ENCODE results near the gene GRIA1.

Gene GRIA1

DNA sequence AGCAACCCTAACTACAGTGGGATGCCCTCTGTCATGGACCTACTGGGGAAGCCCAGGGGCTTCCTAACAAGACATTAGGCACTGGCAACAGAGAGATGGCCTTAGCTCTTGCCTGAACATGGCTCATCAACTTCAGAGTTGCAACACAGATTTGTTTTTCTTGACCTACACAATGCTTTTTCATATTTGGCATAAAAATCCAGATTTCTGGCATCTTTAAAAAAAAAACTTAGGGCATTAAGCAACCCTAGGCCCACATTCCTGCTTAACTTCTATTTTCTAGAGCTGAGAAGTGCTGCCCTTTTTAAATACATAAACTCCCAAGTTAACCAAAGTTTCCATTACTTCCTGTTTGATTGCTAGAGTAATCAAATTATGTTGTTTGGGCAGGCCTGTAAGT lies 8.0 kb downstream of the GRIA1 start:
- DNase-seq (ENCODE audit: low read depth, low spot score), result no peak

DNA sequence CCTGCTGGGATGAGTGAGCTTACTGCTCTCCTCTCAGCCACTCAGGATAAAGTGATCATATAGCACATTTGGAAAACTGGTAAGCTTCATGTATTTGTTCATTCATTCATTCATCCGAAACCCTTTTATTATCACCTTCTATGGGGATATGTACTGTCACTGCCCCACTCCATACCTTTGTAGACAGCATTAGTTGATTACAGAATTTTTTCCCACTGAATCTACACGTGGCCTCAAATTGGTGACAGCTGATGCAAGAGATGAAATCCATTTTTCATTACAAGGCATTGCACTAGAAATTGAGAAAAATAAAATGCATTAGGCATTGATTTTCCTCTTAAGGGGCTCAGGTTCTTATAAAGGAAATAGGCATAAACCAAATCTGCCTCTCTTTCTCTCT lies 9.7 kb downstream of the GRIA1 start:
- no peak for DNase-seq (ENCODE audit: low read depth, low spot score)

DNA sequence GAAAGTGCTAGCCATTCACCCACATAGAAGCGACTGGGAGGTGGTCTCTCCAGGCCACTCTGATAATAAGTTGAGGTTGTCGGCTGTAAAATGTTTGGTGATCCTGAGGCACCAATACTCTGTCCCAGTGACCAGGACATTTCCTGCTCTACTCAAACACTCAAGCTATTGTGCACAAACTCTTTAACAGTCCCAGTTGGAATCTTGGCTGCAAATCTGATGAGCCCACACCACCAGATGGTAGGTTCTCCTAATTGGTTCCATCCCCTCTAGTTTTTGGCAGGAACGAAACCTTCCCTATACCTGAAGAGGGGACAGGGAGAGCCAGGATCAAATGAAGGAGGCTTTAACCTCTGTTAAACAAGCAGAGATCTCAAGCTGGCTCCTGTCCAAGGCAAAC lies 14.3 kb downstream of the GRIA1 start:
- DNase-seq (ENCODE audit: low read depth, low spot score), result no peak

DNA sequence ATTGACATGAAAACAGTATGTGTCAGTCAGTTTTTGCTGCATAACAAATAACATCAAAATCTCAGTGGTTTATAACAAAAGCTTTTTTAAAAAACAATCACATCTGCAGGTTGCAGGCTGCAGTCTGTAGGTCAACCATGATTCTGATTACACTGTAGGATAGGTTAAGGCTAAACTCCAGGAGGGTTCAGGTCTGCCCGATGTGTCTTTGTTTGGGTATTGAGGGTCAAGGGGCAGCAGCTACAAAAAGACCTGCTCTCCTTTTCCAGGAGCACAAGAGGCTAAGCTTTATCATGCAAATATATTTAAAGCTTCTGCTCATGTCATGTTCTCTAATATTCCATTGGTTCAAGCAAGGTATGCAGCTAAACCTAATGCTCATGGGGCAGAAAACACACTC lies 18.2 kb downstream of the GRIA1 start:
- no peak for DNase-seq (ENCODE audit: low read depth, low spot score)

DNA sequence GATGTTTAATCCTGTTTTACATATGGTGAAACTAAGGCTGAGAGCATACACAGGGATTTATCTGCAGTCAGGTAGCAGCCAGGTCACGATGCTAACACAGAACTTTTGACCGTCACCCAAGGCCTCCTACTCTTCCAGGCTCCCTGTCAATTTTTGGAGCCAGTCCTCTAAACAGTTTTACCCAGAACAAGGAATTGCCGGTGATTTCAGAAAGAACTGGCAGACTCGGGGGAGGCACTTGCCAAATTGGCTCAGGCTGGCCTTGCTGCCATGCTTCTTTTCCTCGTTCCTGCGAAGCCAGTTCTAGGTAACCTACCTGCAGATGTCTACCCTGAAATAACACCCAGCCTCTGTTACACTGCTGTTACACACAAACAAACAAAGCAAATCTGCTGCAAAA lies 21.2 kb downstream of the GRIA1 start:
- no peak for DNase-seq (ENCODE audit: low read depth, low spot score)

DNA sequence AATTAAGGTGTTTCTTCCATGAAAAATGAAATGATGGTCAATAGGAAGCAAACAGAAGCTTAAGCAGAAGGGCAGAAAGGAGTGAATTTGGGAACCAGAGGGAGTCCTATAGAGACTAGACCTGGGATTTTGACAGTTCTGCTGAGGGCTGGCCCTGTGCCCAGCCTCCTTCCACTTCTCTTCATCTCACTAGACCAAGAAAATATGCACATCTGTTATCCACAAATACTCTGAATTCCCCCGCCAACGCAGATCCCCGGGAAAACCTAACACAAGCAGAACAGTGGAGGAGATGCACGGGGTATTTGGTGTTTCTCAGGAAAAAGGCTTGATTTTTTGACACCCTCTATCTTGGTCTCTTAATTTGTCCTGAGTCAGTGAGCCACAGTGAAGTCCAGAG lies 22.7 kb downstream of the GRIA1 start:
- no peak for DNase-seq (ENCODE audit: low read depth, low spot score)

DNA sequence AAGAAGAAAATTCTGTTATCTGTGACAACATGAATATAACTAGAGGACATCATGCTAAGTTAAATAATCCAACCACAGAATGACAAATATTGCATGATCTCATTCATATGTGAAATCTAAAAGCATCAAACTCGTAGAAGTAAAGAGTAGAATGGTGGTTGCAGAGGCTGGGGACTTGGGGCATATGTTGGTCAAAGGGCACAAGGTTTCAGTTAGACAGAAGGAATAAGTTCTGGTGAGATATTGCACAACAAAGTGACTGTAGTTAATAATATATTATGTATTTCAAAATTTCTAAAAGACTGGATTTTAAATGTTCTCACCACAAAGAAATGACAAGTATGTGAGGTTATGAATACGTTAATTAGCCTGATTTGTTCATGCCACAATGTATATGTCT lies 24.8 kb downstream of the GRIA1 start:
- no peak for DNase-seq (ENCODE audit: low read depth, low spot score)

DNA sequence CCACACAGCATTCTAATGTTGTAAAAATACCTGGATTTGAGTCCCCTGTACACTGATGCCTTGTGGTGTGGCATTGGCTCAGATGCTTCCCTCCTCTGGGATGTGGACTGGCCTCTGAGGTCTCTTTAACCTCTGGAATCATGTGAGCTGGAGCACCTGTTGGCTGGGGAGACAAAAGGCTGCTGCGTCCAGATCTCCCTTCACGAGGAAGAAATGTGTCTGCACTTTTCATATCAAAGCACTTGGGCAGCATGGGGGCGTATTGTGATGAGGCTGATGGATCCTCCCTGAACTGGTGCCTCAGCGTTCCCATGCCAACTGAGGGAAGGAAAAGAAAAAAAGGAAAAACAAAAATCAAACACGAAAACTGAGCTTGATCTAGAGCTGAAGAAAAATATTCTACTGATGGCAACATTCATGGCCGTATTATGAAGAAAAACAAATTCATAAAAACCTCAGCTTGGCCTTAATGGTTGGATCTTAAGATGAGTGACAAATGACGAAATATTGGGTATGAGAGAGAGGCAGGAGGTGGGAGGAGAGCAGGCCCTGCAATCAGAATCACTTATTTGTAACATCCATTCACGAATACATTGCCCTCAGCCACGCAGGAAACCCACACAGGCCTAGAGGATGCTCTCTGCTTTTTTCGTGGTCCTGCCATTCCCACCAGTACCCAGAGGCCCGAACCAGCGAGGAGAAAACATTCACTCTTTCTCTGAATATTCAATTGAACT lies 26.2 kb downstream of the GRIA1 start:
- peak; percentile 23 for DNase-seq (ENCODE audit: low read depth, low spot score)

DNA sequence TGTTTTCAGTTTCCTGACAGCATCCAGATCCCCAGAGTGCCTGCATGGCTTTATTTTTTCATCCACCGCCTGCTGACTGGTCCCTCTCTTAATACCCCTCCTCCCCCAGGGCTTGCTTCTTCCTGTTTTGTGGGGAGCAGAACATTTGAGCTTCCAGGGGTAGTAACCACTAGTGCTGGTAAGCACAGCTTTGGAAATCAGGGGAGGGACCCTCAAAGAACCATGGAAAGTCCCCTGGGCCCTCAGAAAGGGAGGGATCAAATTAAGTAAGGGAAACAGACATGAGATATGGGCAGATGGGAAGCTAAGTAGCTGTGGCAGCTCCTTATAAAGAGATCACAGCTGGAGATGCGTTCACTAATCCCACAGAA lies 26.8 kb downstream of the GRIA1 start:
- DNase-seq (ENCODE audit: low read depth, low spot score), result no peak

DNA sequence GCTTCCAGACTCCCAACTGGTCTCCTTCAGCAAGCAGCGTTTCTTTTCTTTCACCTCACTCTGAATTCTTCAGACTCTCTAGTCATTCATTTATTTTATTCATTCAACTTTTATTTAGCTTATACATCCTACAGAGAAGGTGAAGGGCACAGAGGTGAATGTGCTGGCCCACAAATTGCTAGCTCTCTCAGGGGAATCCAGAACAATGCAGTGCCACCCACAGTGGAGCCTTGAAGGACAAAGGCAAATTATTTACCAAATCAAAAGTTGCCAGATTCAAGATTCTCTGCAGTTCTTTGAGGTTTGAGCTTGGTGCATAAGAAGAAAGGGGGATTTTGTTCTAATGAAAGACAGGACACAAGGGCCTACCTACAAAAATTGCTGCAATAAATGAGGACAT lies 29.7 kb downstream of the GRIA1 start:
- DNase-seq (ENCODE audit: low read depth, low spot score), result no peak

DNA sequence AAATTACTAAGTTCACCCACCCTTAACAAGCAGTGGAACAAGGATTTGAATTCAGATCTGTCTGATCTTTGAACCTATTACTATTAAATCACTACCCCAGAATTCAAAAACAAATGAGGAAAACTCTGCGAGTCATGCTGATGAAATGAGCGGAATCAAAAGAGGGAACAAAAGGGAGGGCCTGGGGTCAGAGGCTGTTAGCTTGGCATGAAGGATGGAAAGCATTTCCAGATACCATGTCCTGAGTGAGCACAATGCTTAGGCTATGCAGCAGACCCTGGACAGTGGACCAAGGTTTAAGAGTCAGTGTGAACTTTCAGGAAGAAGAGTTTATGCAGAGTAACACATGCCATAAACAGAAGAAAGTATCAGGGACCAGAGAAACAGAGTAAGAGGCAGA lies 30.5 kb downstream of the GRIA1 start:
- DNase-seq (ENCODE audit: low read depth, low spot score), result no peak

DNA sequence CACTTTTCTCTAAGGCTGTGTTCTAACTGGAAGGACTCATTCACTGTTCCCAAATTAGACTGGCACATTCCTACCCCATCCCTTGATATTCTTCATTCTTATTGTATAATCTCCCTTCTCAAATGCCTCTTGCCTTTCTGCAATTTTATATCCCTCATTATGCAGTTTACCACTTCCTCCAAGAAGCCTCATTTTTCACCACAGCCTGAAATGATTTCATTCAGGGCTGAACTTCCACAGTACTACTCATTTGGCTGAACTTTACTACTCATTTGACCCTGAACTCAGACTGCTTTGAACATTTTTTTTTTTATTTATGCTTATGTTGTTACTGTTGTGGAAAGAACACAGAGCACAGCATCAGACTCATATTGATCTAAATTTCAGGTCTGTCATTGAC lies 32.7 kb downstream of the GRIA1 start:
- no peak for DNase-seq (ENCODE audit: low read depth, low spot score)

DNA sequence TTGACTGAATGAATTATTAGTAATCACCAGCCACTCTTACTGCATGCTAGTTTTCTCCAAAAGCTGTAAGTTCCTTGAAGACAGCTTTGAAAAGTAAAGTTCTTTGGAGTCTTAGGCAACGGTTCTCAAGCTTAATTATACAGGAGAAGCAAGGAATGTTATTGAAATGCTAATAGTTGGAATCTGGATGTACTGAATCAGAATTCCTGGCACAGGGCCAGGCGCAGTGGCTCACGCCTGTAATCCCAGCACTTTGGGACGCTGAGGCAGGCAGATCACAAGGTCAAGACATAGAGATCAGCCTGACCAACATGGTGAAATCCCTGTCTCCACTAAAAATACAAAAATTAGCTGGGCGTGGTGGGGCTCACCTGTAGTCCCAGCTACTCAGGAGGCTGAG lies 33.4 kb downstream of the GRIA1 start:
- DNase-seq (ENCODE audit: low read depth, low spot score), result no peak

DNA sequence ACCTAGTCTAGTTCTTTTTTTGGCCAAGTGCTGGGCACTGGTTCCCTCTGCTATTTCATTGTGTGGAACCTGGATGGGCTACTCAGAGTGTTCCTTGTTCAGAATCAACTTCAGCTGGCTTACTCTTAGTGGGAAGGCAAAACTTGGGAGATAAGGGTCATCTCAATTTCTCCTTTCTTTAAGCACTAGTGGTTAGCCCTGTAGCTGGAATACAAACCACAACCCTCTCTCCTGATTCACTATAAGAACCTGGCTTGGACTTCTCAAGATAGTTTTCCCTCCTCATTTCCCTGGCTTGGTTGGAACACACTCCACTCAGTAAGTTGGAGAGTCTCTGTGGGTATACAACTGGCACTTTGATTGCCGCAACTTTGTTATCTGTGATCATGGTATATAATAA lies 35.1 kb downstream of the GRIA1 start:
- no peak for DNase-seq (ENCODE audit: low read depth, low spot score)

DNA sequence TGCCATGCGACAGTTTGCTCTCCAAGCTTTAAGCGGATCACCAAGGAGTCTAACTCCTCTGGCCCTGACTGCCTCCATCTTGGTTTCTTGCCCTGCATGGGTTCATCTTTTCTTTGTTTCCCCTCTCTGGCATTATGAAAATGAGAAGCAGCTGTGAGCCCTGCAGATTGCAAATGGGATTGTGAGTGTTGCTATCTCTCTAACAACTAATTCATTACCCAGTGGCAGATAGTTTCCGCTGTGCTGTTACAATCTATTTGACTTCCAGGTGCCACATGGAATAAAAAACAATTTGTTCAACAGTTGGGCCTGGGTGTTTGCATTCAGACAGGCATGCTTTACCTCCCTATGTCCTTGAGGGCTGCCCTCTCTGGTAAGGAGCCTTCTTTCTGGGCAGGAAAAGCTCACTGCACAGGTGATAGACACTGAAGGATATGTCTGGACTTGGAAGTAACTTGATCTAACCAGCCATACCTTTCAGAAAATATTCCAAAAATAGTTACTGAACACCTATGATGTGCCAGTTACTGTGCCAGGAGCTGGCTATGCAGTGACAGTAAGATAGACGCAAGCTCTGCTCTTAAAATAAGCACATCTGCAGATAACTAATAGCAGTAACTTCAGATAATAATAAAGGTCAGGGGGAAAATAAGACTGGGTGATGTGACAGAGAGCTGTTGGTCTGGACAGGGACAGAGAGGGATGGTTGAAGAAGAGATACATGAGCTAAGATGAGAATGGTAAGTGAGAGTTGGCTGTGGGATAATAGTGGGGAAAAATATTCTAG lies 40.1 kb downstream of the GRIA1 start:
- DNase-seq (ENCODE audit: low read depth, low spot score), result no peak

DNA sequence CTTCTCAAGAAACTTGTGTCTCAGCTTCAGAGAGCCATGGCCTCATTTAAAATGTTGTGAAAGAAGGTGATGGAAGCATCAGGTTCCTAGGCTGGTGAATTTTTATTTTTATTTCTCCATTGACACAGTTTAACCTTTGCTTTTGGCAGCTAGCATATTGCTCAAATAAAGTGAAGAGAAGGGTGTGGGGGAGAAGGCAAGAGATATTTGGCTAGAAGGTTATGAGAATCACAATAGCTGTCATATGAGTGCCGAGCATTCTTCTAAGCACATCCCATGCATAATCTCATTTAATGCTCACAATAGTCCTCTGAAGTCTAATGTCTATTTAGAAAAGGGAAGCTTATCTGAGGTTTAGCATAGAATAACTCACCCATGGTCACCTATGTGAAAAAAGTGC lies 43.1 kb downstream of the GRIA1 start:
- no peak for DNase-seq (ENCODE audit: low read depth, low spot score)

DNA sequence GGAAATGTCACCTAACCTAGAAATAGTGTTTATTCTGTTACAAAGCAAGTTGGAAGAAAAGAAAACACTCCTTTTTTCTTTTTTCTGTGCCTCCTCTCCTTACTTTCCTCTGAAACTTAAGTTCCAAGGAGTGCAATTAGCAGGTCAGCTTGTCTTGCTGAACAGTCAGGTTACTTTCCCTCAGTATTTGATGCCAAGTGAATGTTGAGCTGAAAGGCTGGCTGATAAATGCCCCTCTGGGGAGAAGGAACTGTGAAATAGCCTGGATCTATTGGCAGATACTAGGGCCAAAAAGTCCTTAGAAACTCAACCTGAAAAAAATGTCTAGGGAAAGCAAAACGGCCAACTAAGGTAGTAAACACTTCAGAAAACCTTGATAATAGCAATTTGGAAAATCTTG lies 43.6 kb downstream of the GRIA1 start:
- no peak for DNase-seq (ENCODE audit: low read depth, low spot score)

DNA sequence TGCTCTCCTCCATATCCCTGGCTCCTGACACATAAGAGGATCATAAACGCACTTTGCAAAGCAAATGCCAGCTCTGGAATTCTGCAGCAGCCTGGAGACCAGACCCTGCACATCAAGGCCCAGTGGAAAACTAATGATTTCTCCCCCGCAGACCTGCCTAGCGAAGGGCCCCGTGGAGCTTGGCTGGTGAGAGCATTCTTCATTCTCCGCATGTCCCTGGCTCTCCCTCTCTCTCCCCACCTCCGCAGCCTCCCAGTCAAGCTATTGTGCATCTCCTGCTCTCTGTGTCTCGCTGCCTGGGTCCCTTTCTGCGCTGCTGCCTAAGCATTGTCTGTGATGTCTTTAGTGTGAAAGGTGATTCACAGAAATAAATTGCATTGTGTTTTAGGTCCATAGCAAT lies 46.7 kb downstream of the GRIA1 start:
- DNase-seq (ENCODE audit: low read depth, low spot score), result no peak

DNA sequence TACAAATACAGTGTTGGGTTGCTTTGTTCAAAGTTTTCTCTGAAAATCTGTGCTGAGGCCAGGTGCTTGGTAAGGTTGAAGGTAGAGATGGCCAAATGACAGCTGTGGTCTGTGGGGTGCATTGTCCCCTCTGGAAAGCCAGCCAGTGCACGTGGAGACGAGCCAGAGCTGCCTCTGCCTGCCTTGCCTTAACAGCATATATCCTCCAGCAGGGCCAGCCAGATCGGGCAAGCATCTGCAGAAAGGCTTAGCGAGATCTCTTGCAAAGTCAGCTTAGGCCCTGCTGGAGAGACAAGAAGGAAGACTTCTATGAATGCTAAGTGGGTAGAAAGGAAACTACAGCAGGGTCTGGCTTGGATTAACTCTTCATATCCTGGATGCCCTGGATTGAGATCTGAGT lies 49.5 kb downstream of the GRIA1 start:
- no peak for DNase-seq (ENCODE audit: low read depth, low spot score)

DNA sequence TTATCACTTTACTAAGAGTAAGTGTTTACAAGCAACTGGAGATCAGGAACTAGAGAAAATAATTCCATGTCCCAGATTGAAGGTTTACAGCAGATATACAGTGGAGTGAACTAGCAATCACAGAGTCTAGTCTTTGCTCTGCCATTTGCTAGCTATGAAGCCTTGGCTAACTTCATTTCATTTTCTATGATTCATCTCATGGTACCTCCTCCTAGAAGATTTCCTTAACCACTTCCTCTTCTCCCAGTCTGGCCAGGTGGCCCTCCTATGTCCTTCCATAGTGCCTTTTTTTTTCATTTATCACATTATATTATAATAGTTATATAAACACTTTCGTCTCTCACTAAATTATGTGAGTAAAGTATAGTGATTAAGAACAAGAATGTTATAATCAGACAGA lies 52.1 kb downstream of the GRIA1 start:
- DNase-seq (ENCODE audit: low read depth, low spot score), result no peak

DNA sequence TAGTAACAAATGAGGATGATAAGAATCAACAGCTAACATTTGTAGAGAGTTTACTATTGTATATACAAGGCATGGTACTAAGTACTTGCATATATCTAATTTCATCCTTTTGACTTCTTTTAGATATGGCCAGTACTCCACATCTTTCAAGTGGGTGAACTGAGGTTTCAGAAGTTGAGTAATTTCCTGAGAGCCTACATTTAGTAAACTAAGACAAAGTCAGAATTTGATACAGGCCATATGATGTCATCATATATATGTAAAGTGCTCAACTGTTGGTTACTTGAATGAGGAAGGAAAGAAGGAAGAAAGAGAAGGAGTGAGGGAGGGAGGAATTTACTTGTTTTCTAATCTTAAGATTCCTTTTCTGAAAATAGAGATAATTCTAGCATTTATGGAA lies 52.8 kb downstream of the GRIA1 start:
- DNase-seq (ENCODE audit: low read depth, low spot score), result no peak

DNA sequence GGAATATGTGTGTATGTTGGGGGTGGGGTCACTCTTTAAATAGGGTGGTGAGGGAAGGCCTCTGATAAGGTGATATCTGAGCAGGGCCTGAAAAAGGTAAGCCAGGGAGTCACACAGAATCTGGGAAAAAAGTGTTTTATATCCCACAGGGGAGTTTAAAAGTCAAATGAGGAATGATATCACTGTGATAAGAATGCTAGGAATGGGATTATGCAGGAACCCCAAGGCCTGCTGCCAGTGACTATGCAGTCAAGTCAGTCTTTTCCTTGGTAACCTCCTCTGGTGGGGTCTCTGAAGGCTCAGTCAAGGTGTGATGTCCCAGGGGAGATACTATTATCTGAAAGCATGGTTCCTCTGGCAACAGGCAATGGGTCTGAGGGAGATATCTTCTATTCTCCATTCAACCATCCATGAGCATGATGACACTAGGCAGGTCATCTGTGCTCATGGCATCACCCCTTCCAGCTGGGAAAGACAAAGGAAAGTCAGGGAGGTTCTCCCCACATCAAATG lies 53.5 kb downstream of the GRIA1 start:
- DNase-seq (ENCODE audit: low read depth, low spot score), result no peak

DNA sequence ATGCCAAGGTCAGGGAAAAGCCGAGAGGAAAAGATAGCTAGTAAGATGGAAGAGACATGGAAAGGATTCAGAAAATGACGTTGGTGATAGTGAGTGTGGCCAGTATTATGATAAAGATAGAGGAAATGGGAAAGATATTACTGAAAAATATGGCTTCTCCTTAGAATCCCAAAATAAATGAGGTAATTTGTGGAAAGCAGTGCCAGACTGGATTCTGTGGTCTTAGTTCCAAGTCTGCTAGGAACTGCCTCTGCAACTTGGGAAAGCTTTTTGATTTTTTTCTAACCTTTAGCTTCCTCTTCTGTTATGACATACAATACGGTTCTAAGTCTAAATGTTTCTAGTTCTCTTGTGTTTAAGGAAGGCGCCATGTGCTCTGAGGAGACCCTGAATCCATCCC lies 54.2 kb downstream of the GRIA1 start:
- no peak for DNase-seq (ENCODE audit: low read depth, low spot score)
